Prostate gland (tissue), 2 donors: ENCODE results near the gene ADGRG6.

ENCODE experiments used
- POLR2A ChIP-seq: fragments of 450-650 bp; IDR thresholded peaks from one replicate; pipeline ENCODE4 v1.6.1; 2016; ENCODE audit warnings: antibody characterized with exemption, mild to moderate bottlenecking
- POLR2AphosphoS5 ChIP-seq: sonication (generic); formaldehyde crosslinking; IDR thresholded peaks from one replicate; pipeline ENCODE4 v1.6.1; 2017; ENCODE audit warnings: antibody characterized with exemption
- TF ChIP-seq, protein P1 (sequence below), 4 experiments: fragments of 200-600 bp in 2 of 4; fragments of 450-650 bp in 2 of 4; sonication (generic) in 2 of 4; IDR thresholded peaks; 1 replicate in 3 of 4; 2 replicates in 1 of 4; pipeline ENCODE4 v1.5.1; 2016 to 2019; ENCODE audit warnings: antibody characterized with exemption in 4 of 4, mild to moderate bottlenecking in 2 of 4, moderate library complexity in 2 of 4

DNA sequence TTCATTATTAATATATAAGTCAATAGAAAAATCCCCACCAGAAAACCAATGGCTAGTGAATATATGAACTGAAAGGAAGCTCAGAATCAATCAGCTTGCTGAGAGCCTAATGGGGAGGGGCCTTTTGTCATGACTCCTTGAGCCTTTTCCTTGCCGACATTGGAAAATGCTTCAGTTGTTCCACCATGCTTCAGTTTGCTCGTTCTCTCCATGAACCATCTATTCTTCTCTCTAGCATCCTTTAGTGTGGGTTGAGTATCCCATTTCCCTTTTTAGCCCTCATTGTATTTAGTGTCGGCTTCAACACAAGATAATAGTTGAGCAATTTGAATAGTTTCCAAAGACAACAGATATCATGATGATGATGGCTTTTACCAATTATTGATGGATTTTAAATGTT is 139.9 kb downstream of the ADGRG6 start:
- TF ChIP-seq POLR2AphosphoS5 (no peak), POLR2A (no peak)
- TF ChIP-seq, protein P1, sequence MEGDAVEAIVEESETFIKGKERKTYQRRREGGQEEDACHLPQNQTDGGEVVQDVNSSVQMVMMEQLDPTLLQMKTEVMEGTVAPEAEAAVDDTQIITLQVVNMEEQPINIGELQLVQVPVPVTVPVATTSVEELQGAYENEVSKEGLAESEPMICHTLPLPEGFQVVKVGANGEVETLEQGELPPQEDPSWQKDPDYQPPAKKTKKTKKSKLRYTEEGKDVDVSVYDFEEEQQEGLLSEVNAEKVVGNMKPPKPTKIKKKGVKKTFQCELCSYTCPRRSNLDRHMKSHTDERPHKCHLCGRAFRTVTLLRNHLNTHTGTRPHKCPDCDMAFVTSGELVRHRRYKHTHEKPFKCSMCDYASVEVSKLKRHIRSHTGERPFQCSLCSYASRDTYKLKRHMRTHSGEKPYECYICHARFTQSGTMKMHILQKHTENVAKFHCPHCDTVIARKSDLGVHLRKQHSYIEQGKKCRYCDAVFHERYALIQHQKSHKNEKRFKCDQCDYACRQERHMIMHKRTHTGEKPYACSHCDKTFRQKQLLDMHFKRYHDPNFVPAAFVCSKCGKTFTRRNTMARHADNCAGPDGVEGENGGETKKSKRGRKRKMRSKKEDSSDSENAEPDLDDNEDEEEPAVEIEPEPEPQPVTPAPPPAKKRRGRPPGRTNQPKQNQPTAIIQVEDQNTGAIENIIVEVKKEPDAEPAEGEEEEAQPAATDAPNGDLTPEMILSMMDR (IDR thresholded peaks at IDR 0.05) = no peak
